K562 (cell line): Measurements from ENCODE around the gene PEPD. TPM values are rescaled to one million over a fixed set of nuclear protein-coding genes. Genes with fewer than 3 reads are reported as not detected.

Experiments
- ATAC-seq: fragments of 200-7000 bp; cut with Tn5 transposase; 3 replicates; pipeline ENCODE4 v1.9.1; 2020; ENCODE audit warnings: moderate library complexity
- BruUV-seq: library from RNA; stranded (reverse); fragments of 400-500 nt; replicated peaks from 2 replicates; lab custom pipeline; 2021; lab: Mats Ljungman, UMichigan
- CTCF ChIA-PET: fragments of 300-600 bp; formaldehyde crosslinking; extraction: SDS; loops from one replicate; lab custom pipeline; 2021; ENCODE audit warnings: low intra/inter-chr PET ratio; lab: Yijun Ruan, JAX
- POLR2A ChIA-PET: fragments of 300-600, 350-650 bp; sonication (Branson Sonifier 250); formaldehyde crosslinking; extraction: SDS; loops from one replicate; lab custom pipeline; 2021; ENCODE audit warnings: antibody characterized with exemption, inconsistent platforms; lab: Yijun Ruan, JAX
- DNase-seq, 4 experiments: peaks; one replicate each; pipeline versions ENCODE4 v3.0.0 to v3.0.0-alpha.2; 2011 to 2018; ENCODE audit warnings: low spot score in 3 of 4, mixed read lengths in 3 of 4; ENCODE audit errors: extremely low read depth in 1 of 4
- FAIRE-seq: peaks from 2 replicates; lab custom pipeline; 2011; peaks lifted over from hg19 to GRCh38; lab: Jason Lieb, UNC
- H2AFZ ChIP-seq: 2 replicates; pipeline ENCODE4 v1.6.0; 2011; ENCODE audit warnings: low read depth, low read length, control low read depth, inconsistent platforms
- H3K27ac ChIP-seq: fragments of 200-600 bp; 3 replicates; pipeline ENCODE4 v1.8.0; 2011; ENCODE audit warnings: low read depth, mild to moderate bottlenecking, control low read depth, inconsistent platforms, low read length, moderate library complexity, mixed read lengths; ENCODE audit errors: extremely low read depth
- H3K27me3 ChIP-seq, 2 experiments: fragments of 300-600 bp in 1 of 2; 2 replicates in 1 of 2; 3 replicates in 1 of 2; pipeline versions ENCODE4 v1.6.0 to v1.8.0; 2011; ENCODE audit warnings: inconsistent platforms in 2 of 2, low read length in 2 of 2, mild to moderate bottlenecking in 1 of 2, mixed read lengths in 1 of 2, moderate library complexity in 1 of 2; ENCODE audit not compliant: control insufficient read depth in 2 of 2, insufficient read depth in 2 of 2
- H3K36me3 ChIP-seq: fragments of 300-600 bp; 3 replicates; pipeline ENCODE4 v1.8.0; 2011; ENCODE audit warnings: mild to moderate bottlenecking, low read length, inconsistent platforms; ENCODE audit not compliant: control insufficient read depth, insufficient read depth
- H3K4me1 ChIP-seq, 2 experiments: fragments of 200-600 bp in 1 of 2; replicated peaks in 1 of 2; 2 replicates in 1 of 2; 3 replicates in 1 of 2; pipeline versions ENCODE4 v1.5.1 to v1.8.0; 2011; ENCODE audit warnings: inconsistent platforms in 2 of 2, low read length in 2 of 2, mild to moderate bottlenecking in 1 of 2, mixed read lengths in 1 of 2, moderate library complexity in 1 of 2; ENCODE audit not compliant: control insufficient read depth in 2 of 2, insufficient read depth in 2 of 2
- H3K4me2 ChIP-seq: 2 replicates; pipeline ENCODE4 v1.6.1; 2011; ENCODE audit warnings: low read length, control low read depth, inconsistent platforms, mixed read lengths; ENCODE audit not compliant: insufficient read depth
- H3K4me3 ChIP-seq: fragments of 200-600 bp; sonication (generic), shearing (Covaris generic); 2 replicates; pipeline ENCODE4 v1.5.1; 2016; ENCODE audit warnings: control low read depth, inconsistent platforms
- H3K79me2 ChIP-seq: fragments of 200-600 bp; 3 replicates; pipeline ENCODE4 v1.8.0; 2011; ENCODE audit warnings: low read length, inconsistent platforms; ENCODE audit not compliant: control insufficient read depth, insufficient read depth
- H3K9ac ChIP-seq, 2 experiments: 2 replicates each; pipeline versions ENCODE4 v1.6.0 to v1.6.1; 2011; ENCODE audit warnings: low read depth in 2 of 2, low read length in 2 of 2, control low read depth in 1 of 2, inconsistent platforms in 1 of 2, mild to moderate bottlenecking in 1 of 2, mixed read lengths in 1 of 2; ENCODE audit not compliant: insufficient read depth in 1 of 2
- H3K9me1 ChIP-seq: one replicate; pipeline ENCODE4 v1.6.0; 2011; ENCODE audit warnings: inconsistent platforms, mild to moderate bottlenecking, low read length, moderate library complexity; ENCODE audit not compliant: control insufficient read depth, insufficient read depth
- H3K9me3 ChIP-seq: replicated peaks from 2 replicates; pipeline ENCODE4 v1.5.1; 2011; ENCODE audit warnings: low read depth, low read length, inconsistent platforms; ENCODE audit not compliant: control insufficient read depth, insufficient read depth
- H4K20me1 ChIP-seq: replicated peaks from 2 replicates; pipeline ENCODE4 v1.6.1; 2011; ENCODE audit warnings: low read length, inconsistent platforms, mixed read lengths; ENCODE audit not compliant: control insufficient read depth, insufficient read depth
- ELF4 ChIP-seq: fragments of 450-650 bp; formaldehyde crosslinking; IDR thresholded peaks from 2 replicates; pipeline ENCODE4 v1.4.0; 2022; ENCODE audit warnings: missing genetic modification characterization
- IRF1 ChIP-seq: sonication (generic); formaldehyde crosslinking; IDR thresholded peaks from 2 replicates; pipeline ENCODE4 v1.8.0; 2022; ENCODE audit warnings: missing genetic modification reagents, mild to moderate bottlenecking, borderline replicate concordance
- MLX ChIP-seq, 2 experiments: fragments of 450-650 bp in 1 of 2; sonication (generic) in 1 of 2; formaldehyde crosslinking; conservative IDR thresholded peaks; 2 replicates each; pipeline versions ENCODE4 v1.4.0 to v1.8.1; 2020 to 2022; ENCODE audit warnings: mild to moderate bottlenecking in 1 of 2, missing genetic modification reagents in 1 of 2
- NFIX ChIP-seq: fragments of 250-450 bp; sonication (Bioruptor Pico); IDR thresholded peaks from 2 replicates; pipeline ENCODE4 v1.4.0; 2020; ENCODE audit warnings: low read depth, mild to moderate bottlenecking, moderate library complexity
- POLR3A ChIP-seq: IDR thresholded peaks from 2 replicates; pipeline ENCODE4 v1.6.1; 2011; ENCODE audit warnings: borderline replicate concordance, mild to moderate bottlenecking, moderate library complexity; ENCODE audit not compliant: insufficient read length, insufficient read depth; ENCODE audit errors: extremely low read depth
- RBM22 ChIP-seq: fragments of 200-400 bp; formaldehyde crosslinking; IDR thresholded peaks from 2 replicates; pipeline ENCODE4 v1.6.1; 2018; ENCODE audit warnings: low read length, low read depth; ENCODE audit not compliant: poor library complexity, severe bottlenecking
- SMARCE1 ChIP-seq: fragments of 450-650 bp; IDR thresholded peaks from 2 replicates; pipeline ENCODE4 v1.7.1; 2016; ENCODE audit warnings: mild to moderate bottlenecking
- TRIM24 ChIP-seq, 2 experiments: fragments of 450-650 bp; IDR thresholded peaks; 2 replicates each; pipeline ENCODE4 v1.6.1; 2016
- VEZF1 ChIP-seq: fragments of 200-800 bp; sonication (Bioruptor generic); IDR thresholded peaks from 2 replicates; pipeline ENCODE4 v1.6.1; 2017; ENCODE audit warnings: missing genetic modification characterization, missing compliant biosample characterization
- ZNF175 ChIP-seq: fragments of 200-800 bp; sonication (Bioruptor generic); IDR thresholded peaks from 2 replicates; pipeline ENCODE4 v1.6.1; 2016; ENCODE audit warnings: low read depth, mild to moderate bottlenecking, missing genetic modification characterization, missing compliant biosample characterization
- ZNF324 ChIP-seq: fragments of 250-450 bp; sonication (Bioruptor Pico); IDR thresholded peaks from 2 replicates; pipeline ENCODE4 v1.4.0; 2020; ENCODE audit warnings: mild to moderate bottlenecking
- WGBS: fragments of 100-300 bp; shearing (Covaris generic); methylation state at CpG from one replicate; pipeline ENCODE4 v1.1.6; 2016; ENCODE audit warnings: low coverage, mixed read lengths; ENCODE audit not compliant: insufficient coverage; ENCODE audit errors: missing lambda C conversion rate; 5-methylcytosine and 5-hydroxymethylcytosine counted together
- in situ Hi-C: fragments of 300-500 bp; cut with MboI; formaldehyde crosslinking; loops from 4 replicates; pipeline ENCODE4 v1.15.0; 2018; ENCODE audit warnings: inconsistent platforms, mixed read lengths
- intact Hi-C: fragments of 100-400 bp; cut with micrococcal nuclease; formaldehyde crosslinking; loops from 2 replicates; pipeline ENCODE4 v1.14.2; 2022
- polyA plus RNA-seq, 8 experiments: library from polyadenylated mRNA; depleted of rRNA in 4 of 8; stranded (reverse) in 5 of 8; unstranded in 3 of 8; fragments of >200 nt; fragmentation: Nextera tagmentation in 2 of 8; fragmentation: Illumina TruSeq in 1 of 8; extraction: Ambion mirVana in 2 of 8; extraction: Trizol in 1 of 8; gene quantifications; 2 replicates each; pipeline versions ENCODE4 v1.2.1 to v1.2.3, GENCODE V29; 2011 to 2014; ENCODE audit warnings: inconsistent platforms in 1 of 8, missing spikeins in 1 of 8
- total RNA-seq, 7 experiments: library from RNA; depleted of rRNA in 6 of 7; stranded (reverse); fragments of >200 nt in 6 of 7; fragmentation: Illumina TruSeq in 2 of 7; extraction: Trizol in 2 of 7; gene quantifications; 2 replicates each; pipeline versions ENCODE4 v1.2.1 to v1.2.3, GENCODE V29; 2011 to 2021; ENCODE audit warnings: low replicate concordance in 1 of 7
- TF ChIP-seq, protein P1 (sequence below): fragments of 200-800 bp; sonication (Bioruptor generic); IDR thresholded peaks from 2 replicates; pipeline ENCODE4 v1.6.1; 2017; ENCODE audit warnings: missing genetic modification characterization, missing compliant biosample characterization

The PEPD gene
- total and polyA plus RNA-seq, 9 of the 15 experiments (the other 6 are each of a cell fraction or from before 2014, with no cell fraction given) = 1.3 to 19.2 (median 16.0) TPM

DNA sequence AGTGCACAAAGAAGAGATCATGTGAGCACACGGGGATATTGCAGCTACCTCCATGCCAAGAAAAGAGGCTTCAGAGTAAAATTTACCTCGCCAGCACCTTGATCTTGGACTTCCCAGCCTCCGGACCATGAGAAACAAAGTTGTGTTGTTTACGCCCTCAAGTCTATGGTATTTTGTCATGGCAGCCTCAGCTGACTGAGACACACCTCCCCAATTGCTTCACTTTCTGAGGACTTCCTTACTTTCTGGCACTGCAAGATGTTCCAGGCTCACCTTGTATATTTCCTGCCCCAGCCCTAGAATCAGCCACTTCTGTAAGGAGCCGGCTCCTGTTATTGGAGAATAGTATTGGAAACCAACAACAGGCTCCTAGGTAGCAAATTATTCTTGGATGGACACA lies 154.7 kb downstream of the PEPD start:
- in situ Hi-C loops = no loop called here
- H3K36me3 ChIP-seq = no peaks in the 10 kb centered on the region
- H4K20me1 ChIP-seq = no peaks in the 10 kb centered on the region; the same call in 1 of the 2 replicates
- DNase-seq = no peak
- no peak overlapping the region for H3K4me2 ChIP-seq
- no peak overlapping the region for H3K4me3 ChIP-seq
- no peak overlapping the region for H2AFZ ChIP-seq
- 8% methylated on average over 5 of the region's 5 CpGs for WGBS
- CTCF ChIA-PET = no interaction called here
- intact Hi-C loops = no loop called here
- BruUV-seq = no TSS peak
- no peaks in the 10 kb centered on the region for H3K79me2 ChIP-seq
- H3K9me3 ChIP-seq = no peaks in the 10 kb centered on the region
- ATAC-seq = no peak
- POLR2A ChIA-PET = interaction anchor here (1.1 to 1.5 kb wide), 2 partner anchors 8 to 153 kb away, joined by 3 read pairs; no protein-coding TSS in a partner anchor
- no peaks in the 10 kb centered on the region for H3K4me1 ChIP-seq
- peaks cover 26 to 52% of the 10 kb centered on the region in 2 experiments for H3K27me3 ChIP-seq
- no peaks in the 10 kb centered on the region for H3K9me1 ChIP-seq
- no peak for TF ChIP-seq NFIX (CRISPR knock-in tag)
- TF ChIP-seq TRIM24 (IDR thresholded peaks at IDR 0.05) = no peak
- TF ChIP-seq VEZF1 = no peak
- TF ChIP-seq MLX (CRISPR knock-in tag; conservative IDR thresholded peaks at IDR 0.05) = no peak
- TF ChIP-seq ELF4 (CRISPR knock-in tag) = no peak
- TF ChIP-seq RBM22 = no peak
- TF ChIP-seq POLR3A = no peak
- TF ChIP-seq ZNF324 (CRISPR knock-in tag) = no peak
- no peak for TF ChIP-seq ZNF175 (CRISPR knock-in tag)
- TF ChIP-seq IRF1 = no peak
- TF ChIP-seq, protein P1, sequence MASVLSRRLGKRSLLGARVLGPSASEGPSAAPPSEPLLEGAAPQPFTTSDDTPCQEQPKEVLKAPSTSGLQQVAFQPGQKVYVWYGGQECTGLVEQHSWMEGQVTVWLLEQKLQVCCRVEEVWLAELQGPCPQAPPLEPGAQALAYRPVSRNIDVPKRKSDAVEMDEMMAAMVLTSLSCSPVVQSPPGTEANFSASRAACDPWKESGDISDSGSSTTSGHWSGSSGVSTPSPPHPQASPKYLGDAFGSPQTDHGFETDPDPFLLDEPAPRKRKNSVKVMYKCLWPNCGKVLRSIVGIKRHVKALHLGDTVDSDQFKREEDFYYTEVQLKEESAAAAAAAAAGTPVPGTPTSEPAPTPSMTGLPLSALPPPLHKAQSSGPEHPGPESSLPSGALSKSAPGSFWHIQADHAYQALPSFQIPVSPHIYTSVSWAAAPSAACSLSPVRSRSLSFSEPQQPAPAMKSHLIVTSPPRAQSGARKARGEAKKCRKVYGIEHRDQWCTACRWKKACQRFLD = no peak
- TF ChIP-seq SMARCE1 = no peak
- TF ChIP-seq, all 486 proteins: peak for 0
- Histone ChIP-seq H3K27ac (no peak overlapping the region), H3K9ac (no peak overlapping the region)
- FAIRE-seq = no peak
